HUES6 (cell line): ENCODE measurements around the gene GRIK5.
"Not testable (repeated sequence)": the region's sequence is repeated elsewhere in the genome, so short reads cannot be mapped to it uniquely, and the experiment has no call there.

Source experiments
- H3K27ac ChIP-seq: 2 replicates; pipeline ENCODE4 v1.7.0; 2013; ENCODE audit warnings: low read depth, mild to moderate bottlenecking, low read length, inconsistent platforms
- H3K27me3 ChIP-seq: 2 replicates; pipeline ENCODE4 v1.6.1; 2013; ENCODE audit warnings: low read length; ENCODE audit not compliant: control insufficient read depth, insufficient read depth
- H3K36me3 ChIP-seq: 2 replicates; pipeline ENCODE4 v1.6.1; 2013; ENCODE audit warnings: low read length; ENCODE audit not compliant: control insufficient read depth, insufficient read depth
- H3K4me1 ChIP-seq: 2 replicates; pipeline ENCODE4 v1.6.1; 2013; ENCODE audit warnings: low read length; ENCODE audit not compliant: control insufficient read depth, insufficient read depth
- H3K4me3 ChIP-seq: 2 replicates; pipeline ENCODE4 v1.5.1; 2013; ENCODE audit warnings: low read depth, low read length
- H3K9ac ChIP-seq: one replicate; pipeline ENCODE4 v1.6.1; 2013; ENCODE audit warnings: mild to moderate bottlenecking, low read length
- H3K9me3 ChIP-seq: 2 replicates; pipeline ENCODE4 v1.6.1; 2013; ENCODE audit warnings: low read depth, low read length; ENCODE audit not compliant: control insufficient read depth, insufficient read depth

GRIK5 gene

GRCh38 chr19:41994994-41995958, 74.7 kb downstream of the GRIK5 start:
- Histone ChIP-seq H3K36me3 (no peaks in the 10 kb centered on the region), H3K27me3 (peaks cover 89% of the 10 kb centered on the region), H3K27ac (no peak overlapping the region), H3K4me3 (no peak overlapping the region), H3K9ac (no peak overlapping the region), H3K9me3 (no peaks in the 10 kb centered on the region), H3K4me1 (peaks cover 20% of the 10 kb centered on the region)

GRCh38 chr19:41994521-41994971, 75.5 kb downstream of the GRIK5 start:
- peak overlapping the region; percentile 64; the same call in 1 of the 2 replicates for H3K4me3 ChIP-seq
- peaks cover 88% of the 10 kb centered on the region for H3K27me3 ChIP-seq

GRCh38 chr19:41993612-41994483, 76.2 kb downstream of the GRIK5 start, which contains the start of gene ATP1A3:
ATP1A3 (minus strand) TSS chr19:41994230; CDS start chr19:41994076, 154 bp downstream.
- Histone ChIP-seq H3K36me3 (no peaks in the 10 kb centered on the region), H3K9me3 (no peaks in the 10 kb centered on the region), H3K27ac (no peak within 1 kb of the TSS), H3K27me3 (peaks cover 83% of the 10 kb centered on the region), H3K9ac (no peak within 1 kb of the TSS), H3K4me1 (peaks cover 14% of the 10 kb centered on the region), H3K4me3 (peak within 1 kb of the TSS; percentile 64)

More at GRCh38 chr19:41994521-41994971, 75.5 kb downstream of the GRIK5 start:
- Histone ChIP-seq H3K27ac (no peak overlapping the region), H3K9me3 (no peaks in the 10 kb centered on the region), H3K9ac (no peak overlapping the region), H3K4me1 (peaks cover 18% of the 10 kb centered on the region), H3K36me3 (no peaks in the 10 kb centered on the region)

GRCh38 chr19:41991925-41992569, 78.0 kb downstream of the GRIK5 start:
- not testable (repeated sequence) for H3K9me3 ChIP-seq, H3K4me1 ChIP-seq, H3K27ac ChIP-seq, H3K36me3 ChIP-seq, H3K4me3 ChIP-seq, H3K9ac ChIP-seq
- peaks cover 67% of the 10 kb centered on the region for H3K27me3 ChIP-seq

- Histone ChIP-seq H3K9me3 (no peaks in the 10 kb centered on the region), H3K9ac (no peak overlapping the region), H3K27ac (no peak overlapping the region), H3K36me3 (peaks cover 3% of the 10 kb centered on the region; the same call in 1 of the 2 replicates), H3K27me3 (peaks cover 57% of the 10 kb centered on the region), H3K4me1 (peaks cover 6% of the 10 kb centered on the region; the same call in 1 of the 2 replicates), H3K4me3 (no peak overlapping the region)
Measured at GRCh38 chr19:41991025-41991424, 79.0 kb downstream of the GRIK5 start.

GRCh38 chr19:41990615-41991014, 79.4 kb downstream of the GRIK5 start:
- H3K4me3 ChIP-seq, result no peak overlapping the region
- H3K27me3 ChIP-seq, result peaks cover 53% of the 10 kb centered on the region
- peaks cover 3% of the 10 kb centered on the region; the same call in 1 of the 2 replicates for H3K36me3 ChIP-seq
- peaks cover 6% of the 10 kb centered on the region; the same call in 1 of the 2 replicates for H3K4me1 ChIP-seq
- H3K9ac ChIP-seq, result no peak overlapping the region
- no peaks in the 10 kb centered on the region for H3K9me3 ChIP-seq
- no peak overlapping the region for H3K27ac ChIP-seq

- Histone ChIP-seq H3K27ac (no peak overlapping the region), H3K9ac (no peak overlapping the region), H3K9me3 (no peaks in the 10 kb centered on the region), H3K27me3 (peaks cover 47% of the 10 kb centered on the region), H3K4me1 (peaks cover 6% of the 10 kb centered on the region; the same call in 1 of the 2 replicates), H3K36me3 (peaks cover 3% of the 10 kb centered on the region; the same call in 1 of the 2 replicates), H3K4me3 (no peak overlapping the region)
Measured at GRCh38 chr19:41990028-41990427, 80.0 kb downstream of the GRIK5 start.

- Histone ChIP-seq H3K9ac (no peak overlapping the region), H3K4me1 (peaks cover 6% of the 10 kb centered on the region; the same call in 1 of the 2 replicates), H3K27me3 (peaks cover 36% of the 10 kb centered on the region), H3K27ac (no peak overlapping the region), H3K9me3 (no peaks in the 10 kb centered on the region), H3K36me3 (peaks cover 3% of the 10 kb centered on the region; the same call in 1 of the 2 replicates), H3K4me3 (no peak overlapping the region)
Measured at GRCh38 chr19:41988947-41989346, 81.1 kb downstream of the GRIK5 start.

- H3K36me3 ChIP-seq, result peaks cover 3% of the 10 kb centered on the region; the same call in 1 of the 2 replicates
- H3K27ac ChIP-seq, result no peak overlapping the region
- no peaks in the 10 kb centered on the region for H3K4me1 ChIP-seq
- H3K4me3 ChIP-seq, result no peak overlapping the region
- H3K27me3 ChIP-seq, result peaks cover 22% of the 10 kb centered on the region
- H3K9ac ChIP-seq, result no peak overlapping the region
- no peaks in the 10 kb centered on the region for H3K9me3 ChIP-seq
Measured at GRCh38 chr19:41987141-41987860, 82.7 kb downstream of the GRIK5 start.

GRCh38 chr19:41984961-41985360, 85.0 kb downstream of the GRIK5 start:
- no peaks in the 10 kb centered on the region for H3K4me1 ChIP-seq
- no peaks in the 10 kb centered on the region for H3K9me3 ChIP-seq
- no peak overlapping the region for H3K9ac ChIP-seq
- no peak overlapping the region for H3K4me3 ChIP-seq
- H3K27me3 ChIP-seq, result peaks cover 6% of the 10 kb centered on the region; the same call in 1 of the 2 replicates
- peaks cover 7% of the 10 kb centered on the region; the same call in 1 of the 2 replicates for H3K36me3 ChIP-seq
- H3K27ac ChIP-seq, result no peak overlapping the region
